GM12873 (cell line): Measurements from ENCODE around the gene PXN.

Experiments used
- CTCF ChIP-seq: IDR thresholded peaks from 2 replicates; pipeline ENCODE4 v1.5.1; 2012; ENCODE audit warnings: low read depth, mild to moderate bottlenecking, moderate library complexity, low read length, control low read depth; ENCODE audit not compliant: insufficient read depth; ENCODE audit errors: missing control alignments

Gene PXN

GRCh38 chr12:120260607-120261006 is 4.9 kb downstream of the PXN start:
- no peak for TF ChIP-seq CTCF

GRCh38 chr12:120259418-120260202 is 5.9 kb downstream of the PXN start:
- no peak for TF ChIP-seq CTCF

GRCh38 chr12:120258323-120258896 is 7.1 kb downstream of the PXN start:
- TF ChIP-seq CTCF, result no peak

- no peak for TF ChIP-seq CTCF
These were observed 8.3 kb downstream of the PXN start for GRCh38 chr12:120257041-120257821.

GRCh38 chr12:120254809-120255208 is 10.7 kb downstream of the PXN start:
- TF ChIP-seq CTCF, result no peak

GRCh38 chr12:120252071-120252906 is 13.2 kb downstream of the PXN start:
- TF ChIP-seq CTCF, result no peak
